H1 (cell line): ENCODE data around the gene TOMM40L. TPM values are rescaled to one million over a fixed set of nuclear protein-coding genes. Genes with fewer than 3 reads are reported as not detected.
A peak's percentile ranks its signal among the peaks of the same experiment; 100 is the strongest.

Experiments
- CTCF ChIA-PET: fragments of 300-600 bp; sonication (Branson Sonifier 250); formaldehyde crosslinking; loops from one replicate; lab custom pipeline; 2021; ENCODE audit not compliant: partially characterized antibody; lab: Charles Lee
- POLR2A ChIA-PET: fragments of 300-600 bp; sonication (Branson Sonifier 250); formaldehyde crosslinking; loops from one replicate; lab custom pipeline; 2021; ENCODE audit warnings: inconsistent platforms; ENCODE audit not compliant: partially characterized antibody; lab: Charles Lee
- DNase-seq, 2 experiments: peaks; one replicate each; pipeline versions ENCODE4 v3.0.0 to v3.0.0-alpha.2; 2010 to 2022; ENCODE audit warnings: low spot score in 2 of 2, low read depth in 1 of 2, mixed read lengths in 1 of 2
- FAIRE-seq: peaks from 2 replicates; lab custom pipeline; 2011; peaks lifted over from hg19 to GRCh38; lab: Jason Lieb, UNC
- H2AFZ ChIP-seq: 2 replicates; pipeline ENCODE4 v1.8.1; 2012; ENCODE audit warnings: low read length, inconsistent platforms
- H2AK5ac ChIP-seq: 2 replicates; pipeline ENCODE4 v1.6.1; 2013; ENCODE audit warnings: low read depth, low read length
- H2BK120ac ChIP-seq: replicated peaks from 2 replicates; pipeline ENCODE3; 2013; ENCODE audit warnings: low read depth, low read length, inconsistent platforms
- H2BK12ac ChIP-seq: 2 replicates; pipeline ENCODE4 v1.6.1; 2013; ENCODE audit warnings: low read depth, low read length
- H2BK15ac ChIP-seq: 2 replicates; pipeline ENCODE4 v1.6.1; 2013; ENCODE audit warnings: low read length
- H2BK20ac ChIP-seq: 2 replicates; pipeline ENCODE4 v1.6.1; 2013; ENCODE audit warnings: low read length
- H2BK5ac ChIP-seq: 2 replicates; pipeline ENCODE4 v1.6.1; 2013; ENCODE audit warnings: low read depth, low read length
- H3K14ac ChIP-seq: 2 replicates; pipeline ENCODE4 v1.6.1; 2013; ENCODE audit warnings: inconsistent platforms; ENCODE audit not compliant: insufficient read length
- H3K18ac ChIP-seq: 2 replicates; pipeline ENCODE4 v1.6.1; 2013; ENCODE audit warnings: low read length; ENCODE audit errors: extremely low read depth
- H3K23ac ChIP-seq: 2 replicates; pipeline ENCODE4 v1.6.1; 2013; ENCODE audit warnings: inconsistent platforms; ENCODE audit not compliant: insufficient read length
- H3K23me2 ChIP-seq: 2 replicates; pipeline ENCODE4 v1.6.1; 2013; ENCODE audit warnings: low read depth, low read length
- H3K27ac ChIP-seq: 2 replicates; pipeline ENCODE4 v1.6.1; 2011; ENCODE audit warnings: low read depth, low read length, inconsistent platforms
- H3K27me3 ChIP-seq, 4 experiments: replicated peaks in 1 of 4; 1 replicate in 1 of 4; 2 replicates in 3 of 4; pipeline versions ENCODE4 v1.6.1 to v1.8.1; 2011 to 2013; ENCODE audit warnings: low read length in 3 of 4, mild to moderate bottlenecking in 3 of 4, inconsistent platforms in 2 of 4, mixed read lengths in 2 of 4, moderate library complexity in 1 of 4; ENCODE audit not compliant: control insufficient read depth in 3 of 4, insufficient read depth in 3 of 4; ENCODE audit errors: extremely low read depth in 1 of 4
- H3K36me3 ChIP-seq, 4 experiments: 2 replicates each; pipeline versions ENCODE4 v1.6.1 to v1.8.1; 2011 to 2013; ENCODE audit warnings: mild to moderate bottlenecking in 4 of 4, low read length in 3 of 4, moderate library complexity in 2 of 4, control low read depth in 1 of 4, inconsistent platforms in 1 of 4; ENCODE audit not compliant: insufficient read depth in 4 of 4, control insufficient read depth in 2 of 4
- H3K4ac ChIP-seq: replicated peaks from 2 replicates; pipeline ENCODE3; 2013; ENCODE audit warnings: low read length, low read depth, mixed read lengths, inconsistent platforms; ENCODE audit not compliant: insufficient read length
- H3K4me1 ChIP-seq, 4 experiments: replicated peaks in 1 of 4; 1 replicate in 1 of 4; 2 replicates in 3 of 4; pipeline versions ENCODE4 v1.6.1 to v1.8.1; 2011 to 2013; ENCODE audit warnings: low read length in 3 of 4, inconsistent platforms in 2 of 4, mixed read lengths in 1 of 4; ENCODE audit not compliant: insufficient read depth in 4 of 4, control insufficient read depth in 3 of 4
- H3K4me2 ChIP-seq, 2 experiments: 2 replicates each; pipeline versions ENCODE4 v1.6.1 to v1.8.1; 2011 to 2013; ENCODE audit warnings: low read depth in 2 of 2, low read length in 2 of 2, control low read depth in 1 of 2, inconsistent platforms in 1 of 2, mild to moderate bottlenecking in 1 of 2; ENCODE audit not compliant: insufficient read depth in 1 of 2
- H3K4me3 ChIP-seq, 4 experiments: fragments of 200-600, 300-600 bp in 1 of 4; sonication (generic), shearing (Covaris generic), sonication (Bioruptor Twin) in 1 of 4; 2 replicates each; pipeline versions ENCODE4 v1.5.1 to v1.8.1; 2011 to 2016; ENCODE audit warnings: low read length in 4 of 4, low read depth in 3 of 4, control low read depth in 2 of 4, inconsistent platforms in 2 of 4, mild to moderate bottlenecking in 2 of 4, mixed read lengths in 1 of 4, moderate library complexity in 1 of 4; ENCODE audit not compliant: insufficient read depth in 2 of 4; ENCODE audit errors: extremely low read depth in 1 of 4
- H3K56ac ChIP-seq: replicated peaks from 2 replicates; pipeline ENCODE3; 2013; ENCODE audit warnings: low read depth, mild to moderate bottlenecking, mixed read lengths, low read length, inconsistent platforms; ENCODE audit not compliant: insufficient read length
- H3K79me1 ChIP-seq: 2 replicates; pipeline ENCODE4 v1.6.1; 2013; ENCODE audit warnings: low read depth, low read length, control low read depth
- H3K79me2 ChIP-seq, 2 experiments: 2 replicates each; pipeline versions ENCODE4 v1.6.1 to v1.8.1; 2012 to 2013; ENCODE audit warnings: low read length in 2 of 2, mild to moderate bottlenecking in 2 of 2, inconsistent platforms in 1 of 2; ENCODE audit not compliant: insufficient read depth in 2 of 2, control insufficient read depth in 1 of 2
- H3K9ac ChIP-seq, 4 experiments: replicated peaks in 1 of 4; 1 replicate in 1 of 4; 2 replicates in 3 of 4; pipeline versions ENCODE4 v1.6.1 to v1.8.1; 2011 to 2013; ENCODE audit warnings: low read depth in 3 of 4, low read length in 3 of 4, control low read depth in 2 of 4, mild to moderate bottlenecking in 2 of 4, moderate library complexity in 2 of 4, inconsistent platforms in 1 of 4; ENCODE audit errors: extremely low read depth in 1 of 4
- H3K9me3 ChIP-seq, 2 experiments: 2 replicates each; pipeline versions ENCODE4 v1.6.1 to v1.8.1; 2012 to 2013; ENCODE audit warnings: mild to moderate bottlenecking in 2 of 2, moderate library complexity in 2 of 2, control low read depth in 1 of 2, inconsistent platforms in 1 of 2, low read depth in 1 of 2, low read length in 1 of 2, mixed read lengths in 1 of 2; ENCODE audit not compliant: insufficient read depth in 2 of 2
- H4K20me1 ChIP-seq, 2 experiments: replicated peaks in 1 of 2; 2 replicates each; pipeline versions ENCODE3 to v1.8.1; 2011 to 2013; ENCODE audit warnings: inconsistent platforms in 2 of 2, low read length in 2 of 2, mild to moderate bottlenecking in 1 of 2; ENCODE audit not compliant: insufficient read depth in 2 of 2, control insufficient read depth in 1 of 2
- H4K5ac ChIP-seq: 2 replicates; pipeline ENCODE4 v1.6.1; 2013; ENCODE audit warnings: low read length, low read depth, mixed read lengths, inconsistent platforms; ENCODE audit not compliant: insufficient read length
- H4K8ac ChIP-seq: 2 replicates; pipeline ENCODE4 v1.8.0; 2013; ENCODE audit warnings: mild to moderate bottlenecking, moderate library complexity, low read length, inconsistent platforms; ENCODE audit not compliant: insufficient read depth; ENCODE audit errors: extremely low read depth
- H4K91ac ChIP-seq: replicated peaks from 2 replicates; pipeline ENCODE3; 2013; ENCODE audit warnings: low read length, mixed read lengths, inconsistent platforms; ENCODE audit not compliant: insufficient read length
- BCL11A ChIP-seq, 2 experiments: IDR thresholded peaks; one replicate each; pipeline ENCODE4 v1.6.1; 2011; ENCODE audit warnings: low read depth in 2 of 2, low read length in 2 of 2, mild to moderate bottlenecking in 2 of 2
- EP300 ChIP-seq, 2 experiments: IDR thresholded peaks; 1 replicate in 1 of 2; 2 replicates in 1 of 2; pipeline ENCODE4 v1.6.1; 2011 to 2012; ENCODE audit warnings: low read depth in 2 of 2, low read length in 2 of 2, mild to moderate bottlenecking in 2 of 2, borderline replicate concordance in 1 of 2, inconsistent platforms in 1 of 2, moderate library complexity in 1 of 2
- POLR2A ChIP-seq, 2 experiments: IDR thresholded peaks; 1 replicate in 1 of 2; 2 replicates in 1 of 2; pipeline ENCODE4 v1.6.1; 2011; ENCODE audit warnings: low read depth in 2 of 2, low read length in 2 of 2, mild to moderate bottlenecking in 2 of 2; ENCODE audit errors: control extremely low read depth in 1 of 2
- RNF2 ChIP-seq: fragments of 200-900, 300-1000 bp; sonication (generic); IDR thresholded peaks from 2 replicates; pipeline ENCODE4 v1.7.1; 2016; ENCODE audit warnings: borderline replicate concordance, low read depth, mild to moderate bottlenecking, antibody characterized with exemption, low read length; ENCODE audit not compliant: poor library complexity, severe bottlenecking; ENCODE audit errors: missing control alignments
- TAF7 ChIP-seq: optimal IDR thresholded peaks from 2 replicates; pipeline ENCODE3; 2011; ENCODE audit warnings: low read depth, mild to moderate bottlenecking, inconsistent platforms, low read length, moderate library complexity, borderline replicate concordance
- TBP ChIP-seq: IDR thresholded peaks from 2 replicates; pipeline ENCODE4 v1.6.1; 2011; ENCODE audit warnings: low read depth, low read length, improper control_type of control experiment
- WGBS, 2 experiments: shearing (Covaris generic) in 1 of 2; methylation state at CpG; one replicate each; pipeline versions ENCODE4 v1.1.6 to v1.1.7; 2013 to 2015; ENCODE audit warnings: low lambda C conversion rate in 2 of 2, mixed read lengths in 2 of 2, inconsistent platforms in 1 of 2, low coverage in 1 of 2, missing lambda C conversion rate in 1 of 2; ENCODE audit not compliant: insufficient replicate concordance in 2 of 2, insufficient coverage in 1 of 2, insufficient read length in 1 of 2; ENCODE audit errors: extremely low coverage in 1 of 2, missing lambda C conversion rate in 1 of 2; 5-methylcytosine and 5-hydroxymethylcytosine counted together
- polyA plus RNA-seq, 7 experiments: library from polyadenylated mRNA; depleted of rRNA in 3 of 7; stranded (reverse) in 5 of 7; unstranded in 2 of 7; fragments of >200 nt in 5 of 7; fragments of 200-250 nt in 2 of 7; gene quantifications; 1 replicate in 5 of 7; 2 replicates in 1 of 7; 4 replicates in 1 of 7; pipeline versions ENCODE4 v1.2.1 to v1.2.3, GENCODE V29; 2011 to 2013; ENCODE audit warnings: missing spikeins in 2 of 7, mixed read lengths in 2 of 7
- total RNA-seq: library from RNA; stranded (reverse); fragmentation: NEBNext Ultra II Directional; extraction: Animal tissue kit (Norgen Biotek cat#: 25700); gene quantifications from 2 replicates; pipeline ENCODE4 v1.2.1, GENCODE V29; 2021

TOMM40L gene
- total and polyA plus RNA-seq, 2 of the 8 experiments (the other 6 are each of a cell fraction or from before 2014, with no cell fraction given): 11.4 to 15.0 TPM

GRCh38 chr1:161198897-161199431 lies 26.9 kb upstream of the TOMM40L start, which contains the start of gene ADAMTS4:
Gene ADAMTS4, minus strand, starts transcription at chr1:161199054. Its CDS starts 427 bp downstream, at chr1:161198627.
- H4K8ac ChIP-seq: peak within 1 kb of the TSS; percentile 22; the same call in 1 of the 2 replicates
- H2BK12ac ChIP-seq: peak within 1 kb of the TSS; percentile 86
- peak within 1 kb of the TSS in 2 of 4 experiments; percentile 31 to 47; a peak in 5 of 7 replicates for H3K9ac ChIP-seq
- peak within 1 kb of the TSS; percentile 67 to 80 for H3K4me2 ChIP-seq
- peak within 1 kb of the TSS; percentile 97 for H2BK15ac ChIP-seq
- peak within 1 kb of the TSS; percentile 55 for H3K4ac ChIP-seq
- peak within 1 kb of the TSS; percentile 91 for H4K91ac ChIP-seq
- H3K27me3 ChIP-seq: no peaks in the 10 kb centered on the region
- H3K23me2 ChIP-seq: peaks cover 13% of the 10 kb centered on the region
- peak within 1 kb of the TSS; percentile 71 for H2BK120ac ChIP-seq
- no peak for TF ChIP-seq RNF2
- peak; percentile 52 for TF ChIP-seq TAF7
- TF ChIP-seq EP300 (IDR thresholded peaks at IDR 0.05; ENCODE audit: borderline replicate concordance in 1 of 2, low read depth in 2 of 2, low read length in 2 of 2): no peak
- peak in 1 of 2 experiments; percentile 81; a peak in 2 of 3 replicates for TF ChIP-seq POLR2A (IDR thresholded peaks at IDR 0.05; ENCODE audit: control extremely low read depth in 1 of 2, low read depth in 2 of 2, low read length in 2 of 2)
- TF ChIP-seq TBP: peak; percentile 81
- no peak for TF ChIP-seq BCL11A (IDR thresholded peaks at IDR 0.05; ENCODE audit: low read depth in 2 of 2, low read length in 2 of 2)
- TF ChIP-seq, all 59 proteins: peak for 3
- H4K5ac ChIP-seq: peak within 1 kb of the TSS; percentile 49
- peak within 1 kb of the TSS; percentile 94; the same call in 1 of the 2 replicates for H3K27ac ChIP-seq
- peak within 1 kb of the TSS; percentile 13 to 51 (median 44); a peak in 7 of 8 replicates for H3K4me3 ChIP-seq
- ChIA-PET POLR2A (interaction anchor here (1.0 to 3.0 kb wide), 16 partner anchors 10 to 212 kb away, joined by 3 to 13 read pairs (median 4); partner anchors contain the start of genes APOA2, B4GALT3, DEDD and PPOX), CTCF (interaction anchor here (0.7 to 17.6 kb wide), 15 partner anchors 12 to 183 kb away, joined by 3 to 427 read pairs (median 4); partner anchors contain the start of genes APOA2, B4GALT3, FCER1G and PCP4L1)
- H3K79me2 ChIP-seq: peaks cover 0 to 14% of the 10 kb centered on the region in 2 experiments; a peak in 2 of 4 replicates
- H2BK20ac ChIP-seq: peak within 1 kb of the TSS; percentile 82; the same call in 1 of the 2 replicates
- FAIRE-seq: no peak
- peaks cover 23 to 54% (median 48%) of the 10 kb centered on the region in 4 experiments for H3K4me1 ChIP-seq
- peak within 1 kb of the TSS; percentile 89 for H2AK5ac ChIP-seq
- H3K36me3 ChIP-seq: peaks cover 2 to 9% (median 3%) of the 10 kb centered on the region in 4 experiments; a peak in 5 of 8 replicates
- no peaks in the 10 kb centered on the region for H4K20me1 ChIP-seq
- H3K14ac ChIP-seq: no peak within 1 kb of the TSS
- 53% methylated on average over 11 of the region's 11 CpGs; no CpG with 5 or more reads in 1 of the 2 experiments for WGBS, 2 experiments
- peak within 1 kb of the TSS; percentile 95 for H3K18ac ChIP-seq
- peaks cover 9% of the 10 kb centered on the region; the same call in 1 of the 2 replicates for H3K79me1 ChIP-seq
- no peaks in the 10 kb centered on the region for H3K9me3 ChIP-seq
- no peak within 1 kb of the TSS for H2AFZ ChIP-seq
- H3K23ac ChIP-seq: no peak within 1 kb of the TSS
- DNase-seq: peak in 1 of 2 experiments; percentile 70
- peak within 1 kb of the TSS; percentile 43 for H3K56ac ChIP-seq
- peak within 1 kb of the TSS; percentile 75 for H2BK5ac ChIP-seq
